ENCODE measurements around the gene UGT1A5.

The UGT1A5 gene

DNA sequence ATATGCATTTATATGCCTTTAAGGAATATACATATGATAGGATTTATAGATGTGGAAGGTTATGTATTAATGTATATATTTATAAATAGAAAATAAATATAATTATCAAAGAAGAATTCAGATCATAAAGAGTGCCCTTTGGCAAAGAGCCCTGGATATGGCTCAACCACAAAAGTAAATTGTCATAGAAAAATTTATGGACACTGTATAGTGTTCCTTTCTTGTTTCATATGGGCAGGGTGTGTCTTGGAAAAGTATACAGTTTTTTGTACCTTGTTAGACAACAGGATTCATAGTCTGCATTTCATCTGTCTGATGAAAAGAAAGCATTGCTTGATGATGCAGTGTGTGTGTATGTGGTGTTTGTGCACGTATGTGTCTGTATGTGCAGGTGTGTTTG lies 28.1 kb upstream of the UGT1A5 start:
- TF ChIP-seq CEBPB (IDR thresholded peaks at IDR 0.05), result no peak
- TF ChIP-seq EGR1 (IDR thresholded peaks at IDR 0.05), result no peak
- TF ChIP-seq, protein P1, sequence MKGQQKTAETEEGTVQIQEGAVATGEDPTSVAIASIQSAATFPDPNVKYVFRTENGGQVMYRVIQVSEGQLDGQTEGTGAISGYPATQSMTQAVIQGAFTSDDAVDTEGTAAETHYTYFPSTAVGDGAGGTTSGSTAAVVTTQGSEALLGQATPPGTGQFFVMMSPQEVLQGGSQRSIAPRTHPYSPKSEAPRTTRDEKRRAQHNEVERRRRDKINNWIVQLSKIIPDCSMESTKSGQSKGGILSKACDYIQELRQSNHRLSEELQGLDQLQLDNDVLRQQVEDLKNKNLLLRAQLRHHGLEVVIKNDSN (IDR thresholded peaks at IDR 0.05), result no peak

DNA sequence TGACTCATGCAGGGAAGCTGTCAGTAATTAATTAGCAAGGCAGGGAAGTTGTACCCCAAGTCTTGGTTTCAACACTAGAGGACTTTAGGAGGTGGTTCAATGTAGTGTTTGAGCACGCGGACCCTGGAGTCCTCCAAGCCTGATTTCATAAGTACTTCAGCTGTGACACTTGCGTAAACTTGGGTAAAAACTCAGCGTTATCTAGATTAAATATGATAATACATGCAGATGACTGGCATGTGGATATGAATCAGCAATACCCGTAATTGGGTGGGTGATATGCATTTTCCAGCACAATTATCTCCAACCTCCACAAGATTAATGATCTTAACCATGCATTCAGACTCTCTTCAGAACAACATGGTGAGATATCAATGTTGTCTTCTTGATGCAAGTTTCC lies 25.8 kb upstream of the UGT1A5 start:
- TF ChIP-seq EGR1 (IDR thresholded peaks at IDR 0.05) (no peak), TAF1 (IDR thresholded peaks at IDR 0.05; ENCODE audit: low read depth) (no peak), NFIC (IDR thresholded peaks at IDR 0.05) (no peak), RAD21 (IDR thresholded peaks at IDR 0.05; ENCODE audit: low read depth) (no peak), ZBTB7A (IDR thresholded peaks at IDR 0.05; ENCODE audit: low read depth) (no peak), EP300 (IDR thresholded peaks at IDR 0.05; ENCODE audit: borderline replicate concordance) (no peak), YY1 (IDR thresholded peaks at IDR 0.05; ENCODE audit: low read depth) (no peak), FOXM1 (IDR thresholded peaks at IDR 0.05; ENCODE audit: borderline replicate concordance, low read depth) (no peak), CEBPB (IDR thresholded peaks at IDR 0.05) (no peak), TCF12 (IDR thresholded peaks at IDR 0.05; ENCODE audit: low read depth) (no peak)
- TF ChIP-seq, protein P2, sequence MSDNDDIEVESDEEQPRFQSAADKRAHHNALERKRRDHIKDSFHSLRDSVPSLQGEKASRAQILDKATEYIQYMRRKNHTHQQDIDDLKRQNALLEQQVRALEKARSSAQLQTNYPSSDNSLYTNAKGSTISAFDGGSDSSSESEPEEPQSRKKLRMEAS (IDR thresholded peaks at IDR 0.05), result no peak
- TF ChIP-seq, protein P3, sequence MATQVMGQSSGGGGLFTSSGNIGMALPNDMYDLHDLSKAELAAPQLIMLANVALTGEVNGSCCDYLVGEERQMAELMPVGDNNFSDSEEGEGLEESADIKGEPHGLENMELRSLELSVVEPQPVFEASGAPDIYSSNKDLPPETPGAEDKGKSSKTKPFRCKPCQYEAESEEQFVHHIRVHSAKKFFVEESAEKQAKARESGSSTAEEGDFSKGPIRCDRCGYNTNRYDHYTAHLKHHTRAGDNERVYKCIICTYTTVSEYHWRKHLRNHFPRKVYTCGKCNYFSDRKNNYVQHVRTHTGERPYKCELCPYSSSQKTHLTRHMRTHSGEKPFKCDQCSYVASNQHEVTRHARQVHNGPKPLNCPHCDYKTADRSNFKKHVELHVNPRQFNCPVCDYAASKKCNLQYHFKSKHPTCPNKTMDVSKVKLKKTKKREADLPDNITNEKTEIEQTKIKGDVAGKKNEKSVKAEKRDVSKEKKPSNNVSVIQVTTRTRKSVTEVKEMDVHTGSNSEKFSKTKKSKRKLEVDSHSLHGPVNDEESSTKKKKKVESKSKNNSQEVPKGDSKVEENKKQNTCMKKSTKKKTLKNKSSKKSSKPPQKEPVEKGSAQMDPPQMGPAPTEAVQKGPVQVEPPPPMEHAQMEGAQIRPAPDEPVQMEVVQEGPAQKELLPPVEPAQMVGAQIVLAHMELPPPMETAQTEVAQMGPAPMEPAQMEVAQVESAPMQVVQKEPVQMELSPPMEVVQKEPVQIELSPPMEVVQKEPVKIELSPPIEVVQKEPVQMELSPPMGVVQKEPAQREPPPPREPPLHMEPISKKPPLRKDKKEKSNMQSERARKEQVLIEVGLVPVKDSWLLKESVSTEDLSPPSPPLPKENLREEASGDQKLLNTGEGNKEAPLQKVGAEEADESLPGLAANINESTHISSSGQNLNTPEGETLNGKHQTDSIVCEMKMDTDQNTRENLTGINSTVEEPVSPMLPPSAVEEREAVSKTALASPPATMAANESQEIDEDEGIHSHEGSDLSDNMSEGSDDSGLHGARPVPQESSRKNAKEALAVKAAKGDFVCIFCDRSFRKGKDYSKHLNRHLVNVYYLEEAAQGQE (IDR thresholded peaks at IDR 0.05; ENCODE audit: low read depth), result no peak
- TF ChIP-seq, protein P1 (IDR thresholded peaks at IDR 0.05), result no peak

DNA sequence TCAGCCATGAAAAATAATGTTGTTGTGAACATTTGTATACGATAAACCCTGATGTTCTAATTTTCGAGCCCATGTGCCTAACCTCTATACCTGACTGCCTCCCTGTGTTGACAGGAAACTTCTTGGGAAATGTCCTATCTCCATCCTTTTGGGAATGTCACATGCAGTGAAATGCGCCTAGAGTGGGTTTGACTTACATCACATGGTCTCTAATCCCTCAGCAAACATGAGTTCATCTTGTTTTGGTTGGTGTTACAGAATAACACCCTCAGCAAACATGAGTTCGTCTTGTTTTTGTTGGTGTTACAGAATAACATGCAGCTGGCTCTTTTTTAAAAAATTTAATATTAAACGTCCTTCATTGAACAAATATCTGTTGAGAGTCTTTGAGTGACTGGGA lies 24.4 kb upstream of the UGT1A5 start:
- TF ChIP-seq, protein P2 (IDR thresholded peaks at IDR 0.05), result no peak
- TF ChIP-seq EGR1 (IDR thresholded peaks at IDR 0.05) (no peak), EP300 (IDR thresholded peaks at IDR 0.05; ENCODE audit: borderline replicate concordance) (no peak), FOXM1 (IDR thresholded peaks at IDR 0.05; ENCODE audit: borderline replicate concordance, low read depth) (no peak), TAF1 (IDR thresholded peaks at IDR 0.05; ENCODE audit: low read depth) (no peak), TCF12 (IDR thresholded peaks at IDR 0.05; ENCODE audit: low read depth) (no peak), TEAD4 (IDR thresholded peaks at IDR 0.05) (no peak), NFIC (IDR thresholded peaks at IDR 0.05) (no peak), YY1 (IDR thresholded peaks at IDR 0.05; ENCODE audit: low read depth) (no peak), RAD21 (IDR thresholded peaks at IDR 0.05; ENCODE audit: low read depth) (no peak)
- TF ChIP-seq, protein P1 (IDR thresholded peaks at IDR 0.05), result no peak

DNA sequence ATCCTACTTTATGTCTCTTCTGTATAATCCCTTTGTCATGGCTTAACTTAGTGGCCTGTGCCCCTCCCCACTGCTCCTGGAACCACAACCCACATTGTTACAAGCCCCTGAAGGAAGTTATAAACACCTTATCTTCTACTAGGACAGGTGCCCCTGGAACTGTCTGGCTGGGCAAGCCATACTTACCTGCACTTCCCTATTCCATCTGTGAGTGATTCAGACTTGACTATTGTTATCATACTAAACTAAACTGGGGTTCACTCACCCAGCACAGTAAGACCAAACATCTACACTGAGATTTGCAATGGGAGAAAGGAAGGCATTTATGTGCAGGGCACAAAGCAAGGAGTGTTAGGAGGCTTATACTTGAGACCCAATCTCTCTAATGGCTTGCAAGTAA lies 23.7 kb upstream of the UGT1A5 start:
- TF ChIP-seq, protein P2 (IDR thresholded peaks at IDR 0.05), result no peak

DNA sequence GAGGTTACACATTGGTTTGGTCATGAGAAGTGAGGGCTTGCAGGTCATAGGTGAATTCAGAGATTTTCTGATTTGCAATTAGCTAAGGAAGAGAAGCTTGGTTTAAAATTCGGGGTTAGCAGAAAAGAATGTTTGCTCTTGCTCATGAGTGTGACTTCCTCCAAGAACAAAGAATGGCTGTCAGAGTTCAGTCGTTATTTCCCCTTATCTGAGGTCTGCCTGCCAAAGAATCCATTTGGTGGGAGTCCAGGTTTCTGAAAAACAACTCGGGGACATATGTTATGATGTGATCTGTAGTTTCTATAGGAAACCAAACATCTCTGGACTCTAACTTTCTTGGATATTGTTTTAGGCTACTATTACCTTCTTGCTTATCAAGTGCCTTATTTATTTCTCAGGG lies 23.2 kb upstream of the UGT1A5 start:
- TF ChIP-seq EGR1 (IDR thresholded peaks at IDR 0.05), result no peak
- TF ChIP-seq RAD21 (IDR thresholded peaks at IDR 0.05; ENCODE audit: low read depth), result no peak
- TF ChIP-seq TCF12 (IDR thresholded peaks at IDR 0.05; ENCODE audit: low read depth), result no peak

DNA sequence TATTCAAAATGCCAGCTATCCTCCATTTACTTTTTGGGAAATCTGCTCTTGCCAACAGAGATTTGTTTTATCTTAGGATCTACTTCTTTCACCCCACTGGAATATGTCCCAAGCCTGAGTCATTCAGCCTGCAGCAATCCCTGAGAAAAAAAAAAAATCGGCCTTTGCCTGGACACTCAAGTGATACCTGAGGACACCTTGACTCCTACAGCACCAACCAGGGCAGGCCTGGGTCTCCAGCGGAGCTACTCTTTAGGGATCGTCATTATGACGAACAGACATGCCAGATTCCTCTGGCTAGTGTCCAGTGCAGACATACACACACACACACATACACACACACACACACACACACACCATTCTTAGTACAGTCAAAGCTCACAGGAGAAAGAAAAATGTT lies 22.3 kb upstream of the UGT1A5 start:
- TF ChIP-seq EP300 (IDR thresholded peaks at IDR 0.05; ENCODE audit: borderline replicate concordance) (no peak), TAF1 (IDR thresholded peaks at IDR 0.05; ENCODE audit: low read depth) (no peak), TCF12 (IDR thresholded peaks at IDR 0.05; ENCODE audit: low read depth) (no peak), EGR1 (IDR thresholded peaks at IDR 0.05) (no peak), ZBTB7A (IDR thresholded peaks at IDR 0.05; ENCODE audit: low read depth) (no peak), FOXM1 (IDR thresholded peaks at IDR 0.05; ENCODE audit: borderline replicate concordance, low read depth) (no peak)
- TF ChIP-seq, protein P1 (IDR thresholded peaks at IDR 0.05), result no peak
- TF ChIP-seq, protein P2 (IDR thresholded peaks at IDR 0.05), result no peak

DNA sequence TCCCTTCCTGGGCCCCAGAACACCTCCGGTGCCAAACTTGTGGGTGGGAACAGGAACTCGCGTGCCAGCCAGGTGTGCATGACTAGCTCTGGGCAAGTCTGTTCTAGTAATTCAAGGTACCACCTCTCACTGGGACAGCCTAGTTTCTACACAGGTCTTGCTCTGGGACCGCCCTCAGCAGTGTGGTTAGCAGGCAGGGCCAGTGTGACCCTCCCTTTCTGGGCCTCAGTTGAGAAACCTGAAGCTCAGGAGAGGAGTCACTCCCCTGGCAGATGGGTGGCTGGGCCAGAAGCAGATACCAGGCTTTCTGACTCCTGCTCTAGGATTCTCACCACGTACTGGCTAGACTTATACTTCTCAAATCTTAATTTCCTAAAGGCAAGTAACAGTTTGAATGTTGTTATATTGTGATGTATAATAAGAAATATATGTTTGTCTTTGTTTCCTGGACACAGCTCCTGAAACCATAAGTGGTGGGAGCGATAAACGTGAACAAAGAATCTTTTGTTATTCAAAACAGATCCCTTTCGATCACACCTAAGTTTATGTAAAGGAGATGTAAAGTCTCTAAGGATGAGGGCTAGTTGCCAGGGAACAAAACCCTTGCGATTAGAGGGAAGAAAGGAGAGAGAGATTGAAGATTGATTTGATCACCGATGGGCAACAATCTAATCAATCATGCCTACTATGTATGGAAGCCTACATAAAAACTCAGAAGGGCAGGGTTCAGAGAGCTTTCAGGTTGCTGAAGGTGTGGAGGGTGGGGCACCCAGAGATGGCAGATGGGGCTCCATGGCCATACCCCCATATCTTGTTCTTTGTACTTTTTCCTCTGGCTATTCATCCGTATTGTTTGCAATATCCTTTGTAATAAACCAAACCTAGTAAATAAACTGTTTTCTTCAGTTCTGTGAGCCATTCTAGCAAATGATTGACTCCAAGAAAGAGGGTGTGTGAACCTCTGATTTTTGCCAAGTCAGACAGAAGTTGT lies 21.0 kb upstream of the UGT1A5 start:
- TF ChIP-seq CEBPB (IDR thresholded peaks at IDR 0.05) (no peak), EP300 (IDR thresholded peaks at IDR 0.05; ENCODE audit: borderline replicate concordance) (no peak), TEAD4 (IDR thresholded peaks at IDR 0.05) (no peak), EGR1 (IDR thresholded peaks at IDR 0.05) (no peak), TAF1 (IDR thresholded peaks at IDR 0.05; ENCODE audit: low read depth) (no peak), YY1 (IDR thresholded peaks at IDR 0.05; ENCODE audit: low read depth) (no peak), NFIC (IDR thresholded peaks at IDR 0.05) (no peak), ZBTB7A (IDR thresholded peaks at IDR 0.05; ENCODE audit: low read depth) (no peak), RAD21 (IDR thresholded peaks at IDR 0.05; ENCODE audit: low read depth) (no peak), TCF12 (IDR thresholded peaks at IDR 0.05; ENCODE audit: low read depth) (no peak), FOXM1 (IDR thresholded peaks at IDR 0.05; ENCODE audit: borderline replicate concordance, low read depth) (no peak), CREB1 (IDR thresholded peaks at IDR 0.05; ENCODE audit: low read depth) (no peak)
- TF ChIP-seq, protein P1 (IDR thresholded peaks at IDR 0.05), result no peak
- TF ChIP-seq, protein P2 (IDR thresholded peaks at IDR 0.05), result no peak
- TF ChIP-seq, protein P3 (IDR thresholded peaks at IDR 0.05; ENCODE audit: low read depth), result no peak

Measured in Ishikawa (cell line).